NT2/D1 (cell line): ENCODE results near the gene SMYD2.

Source experiments
- SUZ12 ChIP-seq: IDR thresholded peaks from 2 replicates; pipeline ENCODE4 v1.6.1; 2011; ENCODE audit not compliant: insufficient read length, insufficient read depth; ENCODE audit errors: extremely low read depth
- YY1 ChIP-seq: IDR thresholded peaks from 2 replicates; pipeline ENCODE4 v1.6.1; 2011; ENCODE audit not compliant: insufficient read length, insufficient read depth

- TF ChIP-seq SUZ12 (no peak), YY1 (no peak)
Measured at GRCh38 chr1:214303141-214303930, 22.4 kb downstream of the SMYD2 start.
